DMS53 treated with DMSO at 0.1 percent for 48 hours (cell line): Measurements from ENCODE around the gene ZNF844.
A peak's percentile ranks its signal among the peaks of the same experiment; 100 is the strongest.
"Not testable (repeated sequence)": the region's sequence is repeated elsewhere in the genome, so short reads cannot be mapped to it uniquely, and the experiment has no call there.

Experiments
- DNase-seq: peaks from one replicate; lab custom pipeline; 2025; ENCODE audit not compliant: unreplicated experiment; lab: John Stamatoyannopoulos, UW

ZNF844 gene

GRCh38 chr19:12064590-12065538, at the start of gene ZNF844:
Gene ZNF844 (plus strand): TSS chr19:12064731. CDS start chr19:12064874, 143 bp downstream.
- DNase-seq: peak; percentile 63

GRCh38 chr19:12015015-12015752, 49.3 kb upstream of the ZNF844 start:
- no peak for DNase-seq

- no peak for DNase-seq
Measured at GRCh38 chr19:12015753-12016116, 48.8 kb upstream of the ZNF844 start.

GRCh38 chr19:12034198-12034597, 30.3 kb upstream of the ZNF844 start:
- DNase-seq: no peak

GRCh38 chr19:12034620-12035019, 29.9 kb upstream of the ZNF844 start:
- no peak for DNase-seq

- DNase-seq: peak; percentile 89
Measured at GRCh38 chr19:12035220-12036172, 29.0 kb upstream of the ZNF844 start, which contains the start of gene ZNF433. Gene ZNF433 (minus strand): TSS chr19:12035679. CDS start chr19:12035539, 140 bp downstream.

- DNase-seq: no peak
Measured at GRCh38 chr19:12042893-12043292, 21.6 kb upstream of the ZNF844 start.

GRCh38 chr19:12043752-12044422, 20.6 kb upstream of the ZNF844 start:
- DNase-seq: no peak

- no peak for DNase-seq
Measured at GRCh38 chr19:12047868-12048267, 16.7 kb upstream of the ZNF844 start.

- DNase-seq: peak; percentile 6
Measured at GRCh38 chr19:12052091-12052496, 12.4 kb upstream of the ZNF844 start.

- DNase-seq: peak; percentile 89
Measured at GRCh38 chr19:12052497-12053169, 11.9 kb upstream of the ZNF844 start, which contains the start of gene ZNF878. Gene ZNF878 (minus strand): TSS chr19:12052961. CDS start chr19:12052801, 160 bp downstream.

- DNase-seq: no peak
Measured at GRCh38 chr19:12055784-12056183, 8.7 kb upstream of the ZNF844 start.

- no peak for DNase-seq
Measured at GRCh38 chr19:12075538-12076139, 11.1 kb downstream of the ZNF844 start.

- DNase-seq: not testable (repeated sequence)
Measured at GRCh38 chr19:12076331-12076730, 11.8 kb downstream of the ZNF844 start.

GRCh38 chr19:12077375-12077774, 12.8 kb downstream of the ZNF844 start:
- no peak for DNase-seq

GRCh38 chr19:12083336-12083735, 18.8 kb downstream of the ZNF844 start:
- DNase-seq: not testable (repeated sequence)

- DNase-seq: no peak
Measured at GRCh38 chr19:12085074-12085818, 20.7 kb downstream of the ZNF844 start.

GRCh38 chr19:12090807-12091206, 26.3 kb downstream of the ZNF844 start:
- DNase-seq: peak; percentile 9
